H1 (cell line): Measurements from ENCODE around the gene ALG9. TPM values are rescaled to one million over a fixed set of nuclear protein-coding genes. Genes with fewer than 3 reads are reported as not detected.

ENCODE experiments used
- CTCF ChIA-PET: fragments of 300-600 bp; sonication (Branson Sonifier 250); formaldehyde crosslinking; loops from one replicate; lab custom pipeline; 2021; ENCODE audit not compliant: partially characterized antibody; lab: Charles Lee
- POLR2A ChIA-PET: fragments of 300-600 bp; sonication (Branson Sonifier 250); formaldehyde crosslinking; loops from one replicate; lab custom pipeline; 2021; ENCODE audit warnings: inconsistent platforms; ENCODE audit not compliant: partially characterized antibody; lab: Charles Lee
- DNase-seq, 2 experiments: peaks; one replicate each; pipeline versions ENCODE4 v3.0.0 to v3.0.0-alpha.2; 2010 to 2022; ENCODE audit warnings: low spot score in 2 of 2, low read depth in 1 of 2, mixed read lengths in 1 of 2
- FAIRE-seq: peaks from 2 replicates; lab custom pipeline; 2011; peaks lifted over from hg19 to GRCh38; lab: Jason Lieb, UNC
- H2AFZ ChIP-seq: 2 replicates; pipeline ENCODE4 v1.8.1; 2012; ENCODE audit warnings: low read length, inconsistent platforms
- H2AK5ac ChIP-seq: 2 replicates; pipeline ENCODE4 v1.6.1; 2013; ENCODE audit warnings: low read depth, low read length
- H2BK120ac ChIP-seq: replicated peaks from 2 replicates; pipeline ENCODE3; 2013; ENCODE audit warnings: low read depth, low read length, inconsistent platforms
- H2BK12ac ChIP-seq: 2 replicates; pipeline ENCODE4 v1.6.1; 2013; ENCODE audit warnings: low read depth, low read length
- H2BK15ac ChIP-seq: 2 replicates; pipeline ENCODE4 v1.6.1; 2013; ENCODE audit warnings: low read length
- H2BK20ac ChIP-seq: 2 replicates; pipeline ENCODE4 v1.6.1; 2013; ENCODE audit warnings: low read length
- H2BK5ac ChIP-seq: 2 replicates; pipeline ENCODE4 v1.6.1; 2013; ENCODE audit warnings: low read depth, low read length
- H3K14ac ChIP-seq: 2 replicates; pipeline ENCODE4 v1.6.1; 2013; ENCODE audit warnings: inconsistent platforms; ENCODE audit not compliant: insufficient read length
- H3K18ac ChIP-seq: 2 replicates; pipeline ENCODE4 v1.6.1; 2013; ENCODE audit warnings: low read length; ENCODE audit errors: extremely low read depth
- H3K23ac ChIP-seq: 2 replicates; pipeline ENCODE4 v1.6.1; 2013; ENCODE audit warnings: inconsistent platforms; ENCODE audit not compliant: insufficient read length
- H3K23me2 ChIP-seq: 2 replicates; pipeline ENCODE4 v1.6.1; 2013; ENCODE audit warnings: low read depth, low read length
- H3K27ac ChIP-seq: 2 replicates; pipeline ENCODE4 v1.6.1; 2011; ENCODE audit warnings: low read depth, low read length, inconsistent platforms
- H3K27me3 ChIP-seq, 4 experiments: replicated peaks in 1 of 4; 1 replicate in 1 of 4; 2 replicates in 3 of 4; pipeline versions ENCODE4 v1.6.1 to v1.8.1; 2011 to 2013; ENCODE audit warnings: low read length in 3 of 4, mild to moderate bottlenecking in 3 of 4, inconsistent platforms in 2 of 4, mixed read lengths in 2 of 4, moderate library complexity in 1 of 4; ENCODE audit not compliant: control insufficient read depth in 3 of 4, insufficient read depth in 3 of 4; ENCODE audit errors: extremely low read depth in 1 of 4
- H3K36me3 ChIP-seq, 4 experiments: 2 replicates each; pipeline versions ENCODE4 v1.6.1 to v1.8.1; 2011 to 2013; ENCODE audit warnings: mild to moderate bottlenecking in 4 of 4, low read length in 3 of 4, moderate library complexity in 2 of 4, control low read depth in 1 of 4, inconsistent platforms in 1 of 4; ENCODE audit not compliant: insufficient read depth in 4 of 4, control insufficient read depth in 2 of 4
- H3K4ac ChIP-seq: replicated peaks from 2 replicates; pipeline ENCODE3; 2013; ENCODE audit warnings: low read length, low read depth, mixed read lengths, inconsistent platforms; ENCODE audit not compliant: insufficient read length
- H3K4me1 ChIP-seq, 4 experiments: replicated peaks in 1 of 4; 1 replicate in 1 of 4; 2 replicates in 3 of 4; pipeline versions ENCODE4 v1.6.1 to v1.8.1; 2011 to 2013; ENCODE audit warnings: low read length in 3 of 4, inconsistent platforms in 2 of 4, mixed read lengths in 1 of 4; ENCODE audit not compliant: insufficient read depth in 4 of 4, control insufficient read depth in 3 of 4
- H3K4me2 ChIP-seq, 2 experiments: 2 replicates each; pipeline versions ENCODE4 v1.6.1 to v1.8.1; 2011 to 2013; ENCODE audit warnings: low read depth in 2 of 2, low read length in 2 of 2, control low read depth in 1 of 2, inconsistent platforms in 1 of 2, mild to moderate bottlenecking in 1 of 2; ENCODE audit not compliant: insufficient read depth in 1 of 2
- H3K4me3 ChIP-seq, 4 experiments: fragments of 200-600, 300-600 bp in 1 of 4; sonication (generic), shearing (Covaris generic), sonication (Bioruptor Twin) in 1 of 4; 2 replicates each; pipeline versions ENCODE4 v1.5.1 to v1.8.1; 2011 to 2016; ENCODE audit warnings: low read length in 4 of 4, low read depth in 3 of 4, control low read depth in 2 of 4, inconsistent platforms in 2 of 4, mild to moderate bottlenecking in 2 of 4, mixed read lengths in 1 of 4, moderate library complexity in 1 of 4; ENCODE audit not compliant: insufficient read depth in 2 of 4; ENCODE audit errors: extremely low read depth in 1 of 4
- H3K56ac ChIP-seq: replicated peaks from 2 replicates; pipeline ENCODE3; 2013; ENCODE audit warnings: low read depth, mild to moderate bottlenecking, mixed read lengths, low read length, inconsistent platforms; ENCODE audit not compliant: insufficient read length
- H3K79me1 ChIP-seq: 2 replicates; pipeline ENCODE4 v1.6.1; 2013; ENCODE audit warnings: low read depth, low read length, control low read depth
- H3K79me2 ChIP-seq, 2 experiments: 2 replicates each; pipeline versions ENCODE4 v1.6.1 to v1.8.1; 2012 to 2013; ENCODE audit warnings: low read length in 2 of 2, mild to moderate bottlenecking in 2 of 2, inconsistent platforms in 1 of 2; ENCODE audit not compliant: insufficient read depth in 2 of 2, control insufficient read depth in 1 of 2
- H3K9ac ChIP-seq, 4 experiments: replicated peaks in 1 of 4; 1 replicate in 1 of 4; 2 replicates in 3 of 4; pipeline versions ENCODE4 v1.6.1 to v1.8.1; 2011 to 2013; ENCODE audit warnings: low read depth in 3 of 4, low read length in 3 of 4, control low read depth in 2 of 4, mild to moderate bottlenecking in 2 of 4, moderate library complexity in 2 of 4, inconsistent platforms in 1 of 4; ENCODE audit errors: extremely low read depth in 1 of 4
- H3K9me3 ChIP-seq, 2 experiments: 2 replicates each; pipeline versions ENCODE4 v1.6.1 to v1.8.1; 2012 to 2013; ENCODE audit warnings: mild to moderate bottlenecking in 2 of 2, moderate library complexity in 2 of 2, control low read depth in 1 of 2, inconsistent platforms in 1 of 2, low read depth in 1 of 2, low read length in 1 of 2, mixed read lengths in 1 of 2; ENCODE audit not compliant: insufficient read depth in 2 of 2
- H4K20me1 ChIP-seq, 2 experiments: replicated peaks in 1 of 2; 2 replicates each; pipeline versions ENCODE3 to v1.8.1; 2011 to 2013; ENCODE audit warnings: inconsistent platforms in 2 of 2, low read length in 2 of 2, mild to moderate bottlenecking in 1 of 2; ENCODE audit not compliant: insufficient read depth in 2 of 2, control insufficient read depth in 1 of 2
- H4K5ac ChIP-seq: 2 replicates; pipeline ENCODE4 v1.6.1; 2013; ENCODE audit warnings: low read length, low read depth, mixed read lengths, inconsistent platforms; ENCODE audit not compliant: insufficient read length
- H4K8ac ChIP-seq: 2 replicates; pipeline ENCODE4 v1.8.0; 2013; ENCODE audit warnings: mild to moderate bottlenecking, moderate library complexity, low read length, inconsistent platforms; ENCODE audit not compliant: insufficient read depth; ENCODE audit errors: extremely low read depth
- H4K91ac ChIP-seq: replicated peaks from 2 replicates; pipeline ENCODE3; 2013; ENCODE audit warnings: low read length, mixed read lengths, inconsistent platforms; ENCODE audit not compliant: insufficient read length
- CTBP2 ChIP-seq: IDR thresholded peaks from 2 replicates; pipeline ENCODE4 v1.7.0; 2011; ENCODE audit warnings: borderline replicate concordance, mild to moderate bottlenecking, moderate library complexity, mixed read lengths, low read length; ENCODE audit not compliant: insufficient read depth, insufficient read length
- EP300 ChIP-seq, 2 experiments: IDR thresholded peaks; 1 replicate in 1 of 2; 2 replicates in 1 of 2; pipeline ENCODE4 v1.6.1; 2011 to 2012; ENCODE audit warnings: low read depth in 2 of 2, low read length in 2 of 2, mild to moderate bottlenecking in 2 of 2, borderline replicate concordance in 1 of 2, inconsistent platforms in 1 of 2, moderate library complexity in 1 of 2
- POLR2AphosphoS5 ChIP-seq: IDR thresholded peaks from 2 replicates; pipeline ENCODE4 v1.6.1; 2011; ENCODE audit warnings: low read depth, low read length
- POU5F1 ChIP-seq: IDR thresholded peaks from 2 replicates; pipeline ENCODE4 v1.6.1; 2011; ENCODE audit warnings: low read depth, mild to moderate bottlenecking, low read length, moderate library complexity
- RAD21 ChIP-seq, 2 experiments: IDR thresholded peaks in 1 of 2; conservative IDR thresholded peaks in 1 of 2; 2 replicates each; pipeline ENCODE4 v1.6.1; 2011; ENCODE audit warnings: low read depth in 2 of 2, low read length in 2 of 2, improper control_type of control experiment in 1 of 2, inconsistent platforms in 1 of 2, mild to moderate bottlenecking in 1 of 2, moderate library complexity in 1 of 2
- SUZ12 ChIP-seq: fragments of 200-600 bp; sonication (generic); IDR thresholded peaks from 2 replicates; pipeline ENCODE4 v1.6.1; 2012; ENCODE audit warnings: mild to moderate bottlenecking, inconsistent platforms, low read length, moderate library complexity, mixed read lengths
- WGBS, 2 experiments: shearing (Covaris generic) in 1 of 2; methylation state at CpG; one replicate each; pipeline versions ENCODE4 v1.1.6 to v1.1.7; 2013 to 2015; ENCODE audit warnings: low lambda C conversion rate in 2 of 2, mixed read lengths in 2 of 2, inconsistent platforms in 1 of 2, low coverage in 1 of 2, missing lambda C conversion rate in 1 of 2; ENCODE audit not compliant: insufficient replicate concordance in 2 of 2, insufficient coverage in 1 of 2, insufficient read length in 1 of 2; ENCODE audit errors: extremely low coverage in 1 of 2, missing lambda C conversion rate in 1 of 2; 5-methylcytosine and 5-hydroxymethylcytosine counted together
- polyA plus RNA-seq, 7 experiments: library from polyadenylated mRNA; depleted of rRNA in 3 of 7; stranded (reverse) in 5 of 7; unstranded in 2 of 7; fragments of >200 nt in 5 of 7; fragments of 200-250 nt in 2 of 7; gene quantifications; 1 replicate in 5 of 7; 2 replicates in 1 of 7; 4 replicates in 1 of 7; pipeline versions ENCODE4 v1.2.1 to v1.2.3, GENCODE V29; 2011 to 2013; ENCODE audit warnings: missing spikeins in 2 of 7, mixed read lengths in 2 of 7
- total RNA-seq: library from RNA; stranded (reverse); fragmentation: NEBNext Ultra II Directional; extraction: Animal tissue kit (Norgen Biotek cat#: 25700); gene quantifications from 2 replicates; pipeline ENCODE4 v1.2.1, GENCODE V29; 2021
- TF ChIP-seq, protein P1 (sequence below), 3 experiments: IDR thresholded peaks; 1 replicate in 2 of 3; 2 replicates in 1 of 3; pipeline versions ENCODE4 v1.5.1 to v1.6.1; 2011; ENCODE audit warnings: low read length in 3 of 3, mild to moderate bottlenecking in 3 of 3, inconsistent platforms in 2 of 3, low read depth in 1 of 3, moderate library complexity in 1 of 3; ENCODE audit not compliant: insufficient read depth in 1 of 3; ENCODE audit errors: control extremely low read depth in 1 of 3

Gene ALG9
- total and polyA plus RNA-seq, 2 of the 8 experiments (the other 6 are each of a cell fraction or from before 2014, with no cell fraction given), result 23.5 to 24.5 TPM

DNA sequence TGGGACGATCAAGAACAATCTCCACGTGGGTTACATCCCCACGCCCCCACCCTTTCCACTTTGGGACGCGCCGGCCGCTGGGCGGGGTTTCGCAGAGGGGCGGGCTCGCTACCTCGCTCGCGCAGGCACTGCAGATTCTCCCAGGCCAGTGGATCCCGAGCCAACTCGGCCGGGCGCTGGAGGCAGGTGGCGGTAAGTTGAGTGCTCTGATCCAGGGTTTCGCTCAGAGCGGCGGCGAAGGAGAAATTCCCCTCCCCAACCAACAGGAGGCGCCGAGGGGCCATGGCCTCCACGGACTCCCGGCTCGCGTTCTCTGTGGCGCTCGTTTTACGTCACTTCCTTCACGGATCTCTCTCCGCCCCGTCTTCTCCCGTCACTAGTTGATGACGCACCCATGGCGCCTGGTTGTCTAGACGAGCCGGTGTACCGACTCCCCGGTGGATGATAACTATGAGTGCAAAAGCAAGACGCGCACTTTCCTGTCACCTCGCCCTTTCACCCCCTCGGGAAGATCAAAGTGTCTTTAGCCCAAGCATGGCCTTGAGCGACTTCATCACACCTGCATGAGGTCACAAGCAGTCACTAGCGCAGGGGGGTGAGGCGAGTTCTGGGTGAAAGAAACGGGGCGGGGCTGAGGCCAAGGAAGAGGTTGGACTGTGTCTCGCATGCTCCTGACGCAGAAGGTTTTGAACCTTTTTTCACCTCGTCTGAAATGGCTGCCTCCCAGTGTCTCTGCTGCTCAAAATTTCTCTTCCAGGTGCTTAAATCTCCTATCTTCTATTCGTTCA is 7.7 kb upstream of the ALG9 start, which contains the start of the genes CFAP68 and FDXACB1:
Gene CFAP68 (plus strand): TSS at position 693 of the 788 bp plus-strand sequence. CDS start 20 bp downstream, at position 713.
Gene FDXACB1 (minus strand): TSS at position 317 of the 788 bp plus-strand sequence. CDS start 33 bp downstream, at position 284.
- Histone ChIP-seq H4K5ac (peak within 1 kb of the TSS; percentile 89), H3K79me1 (0 out of 2 replicates have a peak, but pooled peaks cover 2% of the 10 kb centered on the region), H3K4me2 (peak within 1 kb of the TSS; percentile 80 to 95), H3K27ac (peak within 1 kb of the TSS; percentile 95), H3K56ac (peak within 1 kb of the TSS; percentile 59), H3K23me2 (peaks cover 2% of the 10 kb centered on the region; the same call in 1 of the 2 replicates), H3K36me3 (no peaks in the 10 kb centered on the region), H3K14ac (no peak within 1 kb of the TSS), H3K79me2 (no peaks in the 10 kb centered on the region), H2BK12ac (peak within 1 kb of the TSS; percentile 40; the same call in 1 of the 2 replicates), H3K9ac (peak within 1 kb of the TSS; percentile 68 to 89 (median 82)), H3K4me3 (peak within 1 kb of the TSS; percentile 66 to 93 (median 82)), H2BK20ac (no peak within 1 kb of the TSS), H3K23ac (no peak within 1 kb of the TSS), H4K91ac (peak within 1 kb of the TSS; percentile 81), H3K4ac (peak within 1 kb of the TSS; percentile 73), H3K27me3 (no peaks in the 10 kb centered on the region), H3K9me3 (no peaks in the 10 kb centered on the region), H2AK5ac (peak within 1 kb of the TSS; percentile 43; the same call in 1 of the 2 replicates), H4K8ac (peak within 1 kb of the TSS; percentile 91; the same call in 1 of the 2 replicates), H3K18ac (peak within 1 kb of the TSS; percentile 86; the same call in 1 of the 2 replicates), H2AFZ (peak within 1 kb of the TSS; percentile 96), H2BK120ac (peak within 1 kb of the TSS; percentile 11), H2BK5ac (peak within 1 kb of the TSS; percentile 97), H2BK15ac (0 out of 2 replicates have a peak within 1 kb of the TSS, but pooled peaks have one; percentile 84), H4K20me1 (no peaks in the 10 kb centered on the region), H3K4me1 (no peaks in the 10 kb centered on the region)
- WGBS, 2 experiments, result 2% methylated on average over 41 of the region's 55 CpGs; no CpG with 5 or more reads in 1 of the 2 experiments
- FAIRE-seq (peak; percentile 72), DNase-seq (peak; percentile 94 to 98)
- ChIA-PET POLR2A (interaction anchor here (1.2 to 1.5 kb wide), 3 partner anchors 8 to 112 kb away, joined by 4 to 6 read pairs (median 4); partner anchors contain the start of gene ALG9), CTCF (interaction anchor here (0.8 to 6.2 kb wide), 16 partner anchors 10 to 516 kb away, joined by 3 to 36 read pairs (median 4); no protein-coding TSS in a partner anchor)
- TF ChIP-seq SUZ12, result no peak
- TF ChIP-seq POLR2AphosphoS5, result peak; percentile 90
- peak; percentile 89 for TF ChIP-seq RAD21 (IDR thresholded peaks at IDR 0.05 in 1 of 2, conservative IDR thresholded peaks at IDR 0.05 in 1 of 2; ENCODE audit: low read depth in 2 of 2, low read length in 2 of 2)
- no peak for TF ChIP-seq POU5F1
- peak; percentile 58 for TF ChIP-seq CTBP2
- TF ChIP-seq EP300 (IDR thresholded peaks at IDR 0.05; ENCODE audit: borderline replicate concordance in 1 of 2, low read depth in 2 of 2, low read length in 2 of 2), result peak in 1 of 2 experiments; percentile 75; a peak in 2 of 3 replicates
- TF ChIP-seq, protein P1, sequence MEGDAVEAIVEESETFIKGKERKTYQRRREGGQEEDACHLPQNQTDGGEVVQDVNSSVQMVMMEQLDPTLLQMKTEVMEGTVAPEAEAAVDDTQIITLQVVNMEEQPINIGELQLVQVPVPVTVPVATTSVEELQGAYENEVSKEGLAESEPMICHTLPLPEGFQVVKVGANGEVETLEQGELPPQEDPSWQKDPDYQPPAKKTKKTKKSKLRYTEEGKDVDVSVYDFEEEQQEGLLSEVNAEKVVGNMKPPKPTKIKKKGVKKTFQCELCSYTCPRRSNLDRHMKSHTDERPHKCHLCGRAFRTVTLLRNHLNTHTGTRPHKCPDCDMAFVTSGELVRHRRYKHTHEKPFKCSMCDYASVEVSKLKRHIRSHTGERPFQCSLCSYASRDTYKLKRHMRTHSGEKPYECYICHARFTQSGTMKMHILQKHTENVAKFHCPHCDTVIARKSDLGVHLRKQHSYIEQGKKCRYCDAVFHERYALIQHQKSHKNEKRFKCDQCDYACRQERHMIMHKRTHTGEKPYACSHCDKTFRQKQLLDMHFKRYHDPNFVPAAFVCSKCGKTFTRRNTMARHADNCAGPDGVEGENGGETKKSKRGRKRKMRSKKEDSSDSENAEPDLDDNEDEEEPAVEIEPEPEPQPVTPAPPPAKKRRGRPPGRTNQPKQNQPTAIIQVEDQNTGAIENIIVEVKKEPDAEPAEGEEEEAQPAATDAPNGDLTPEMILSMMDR (IDR thresholded peaks at IDR 0.05; ENCODE audit: control extremely low read depth in 1 of 3, insufficient read depth in 1 of 3, low read depth in 1 of 3, low read length in 3 of 3), result peak; percentile 91 to 98 (median 97)
